Gastroesophageal sphincter (tissue), 3 donors: ENCODE measurements around the gene ESR2.

Experiments
- POLR2A ChIP-seq, 2 donors: fragments of 450-650 bp; IDR thresholded peaks; one replicate each; pipeline ENCODE4 v1.6.1; 2017; ENCODE audit warnings: antibody characterized with exemption in 2 of 2, mild to moderate bottlenecking in 2 of 2, moderate library complexity in 1 of 2
- TF ChIP-seq, protein P1 (sequence below), 4 experiments: fragments of 200-600 bp in 2 of 4; fragments of 450-650 bp in 2 of 4; sonication (generic) in 1 of 4; IDR thresholded peaks; one replicate each; pipeline ENCODE4 v1.5.1; 2017 to 2019; ENCODE audit warnings: antibody characterized with exemption in 4 of 4, mild to moderate bottlenecking in 2 of 4, moderate library complexity in 2 of 4

DNA sequence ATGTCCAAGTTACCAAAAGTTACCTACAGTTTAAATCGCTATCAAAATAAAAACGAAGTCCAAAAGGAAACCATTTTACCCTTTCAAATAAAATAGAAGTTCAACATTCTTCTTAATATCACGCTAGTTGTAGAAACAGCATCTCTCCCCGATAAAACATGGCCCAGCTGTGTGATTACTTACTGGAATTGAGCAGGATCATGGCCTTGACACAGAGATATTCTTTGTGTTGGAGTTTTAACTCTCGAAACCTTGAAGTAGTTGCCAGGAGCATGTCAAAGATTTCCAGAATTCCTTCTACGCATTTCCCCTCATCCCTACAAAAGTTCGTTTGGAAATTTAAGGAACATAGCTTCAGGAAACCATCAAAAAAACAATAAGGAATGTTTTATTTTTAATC, 44.8 kb downstream of the ESR2 start:
- TF ChIP-seq POLR2A (IDR thresholded peaks at IDR 0.05) = no peak
- TF ChIP-seq, protein P1, sequence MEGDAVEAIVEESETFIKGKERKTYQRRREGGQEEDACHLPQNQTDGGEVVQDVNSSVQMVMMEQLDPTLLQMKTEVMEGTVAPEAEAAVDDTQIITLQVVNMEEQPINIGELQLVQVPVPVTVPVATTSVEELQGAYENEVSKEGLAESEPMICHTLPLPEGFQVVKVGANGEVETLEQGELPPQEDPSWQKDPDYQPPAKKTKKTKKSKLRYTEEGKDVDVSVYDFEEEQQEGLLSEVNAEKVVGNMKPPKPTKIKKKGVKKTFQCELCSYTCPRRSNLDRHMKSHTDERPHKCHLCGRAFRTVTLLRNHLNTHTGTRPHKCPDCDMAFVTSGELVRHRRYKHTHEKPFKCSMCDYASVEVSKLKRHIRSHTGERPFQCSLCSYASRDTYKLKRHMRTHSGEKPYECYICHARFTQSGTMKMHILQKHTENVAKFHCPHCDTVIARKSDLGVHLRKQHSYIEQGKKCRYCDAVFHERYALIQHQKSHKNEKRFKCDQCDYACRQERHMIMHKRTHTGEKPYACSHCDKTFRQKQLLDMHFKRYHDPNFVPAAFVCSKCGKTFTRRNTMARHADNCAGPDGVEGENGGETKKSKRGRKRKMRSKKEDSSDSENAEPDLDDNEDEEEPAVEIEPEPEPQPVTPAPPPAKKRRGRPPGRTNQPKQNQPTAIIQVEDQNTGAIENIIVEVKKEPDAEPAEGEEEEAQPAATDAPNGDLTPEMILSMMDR (IDR thresholded peaks at IDR 0.05) = no peak
